Activated CD4-positive, CD25-positive, alpha-beta regulatory T cell treated with anti-CD3 and anti-CD28 coated beads, Interleukin-2, amount 50 U/mL, for 24 hours (primary cell): ENCODE data around the gene SHLD2.
"Not testable (repeated sequence)": the region's sequence is repeated elsewhere in the genome, so short reads cannot be mapped to it uniquely, and the experiment has no call there.

Experiments
- ATAC-seq, 2 donors: fragments of 150-1000 bp; cut with Tn5 transposase; one replicate each; pipeline ENCODE4 v1.10.0; 2021; ENCODE audit warnings: mild to moderate bottlenecking in 1 of 2, moderate library complexity in 1 of 2

SHLD2 gene

GRCh38 chr10:87219370-87219769 lies 124.4 kb downstream of the SHLD2 start:
- ATAC-seq = not testable (repeated sequence)

GRCh38 chr10:87222789-87223188 lies 127.8 kb downstream of the SHLD2 start:
- not testable (repeated sequence) for ATAC-seq

- not testable (repeated sequence) for ATAC-seq
Measured at GRCh38 chr10:87225148-87225547, 130.1 kb downstream of the SHLD2 start, which contains the start of gene NUTM2A. Gene NUTM2A (plus strand): TSS chr10:87225448. CDS start chr10:87225831, 383 bp downstream.

GRCh38 chr10:87228247-87228646 lies 133.2 kb downstream of the SHLD2 start:
- not testable (repeated sequence) for ATAC-seq

- not testable (repeated sequence) for ATAC-seq
Measured at GRCh38 chr10:87229211-87229610, 134.2 kb downstream of the SHLD2 start.

GRCh38 chr10:87234854-87235253 lies 139.8 kb downstream of the SHLD2 start:
- not testable (repeated sequence) for ATAC-seq

- not testable (repeated sequence) for ATAC-seq
Measured at GRCh38 chr10:87237244-87237643, 142.2 kb downstream of the SHLD2 start.

GRCh38 chr10:87239346-87239808 lies 144.4 kb downstream of the SHLD2 start:
- not testable (repeated sequence) for ATAC-seq
